ENCODE measurements around the gene GPATCH2.

GPATCH2 gene

DNA sequence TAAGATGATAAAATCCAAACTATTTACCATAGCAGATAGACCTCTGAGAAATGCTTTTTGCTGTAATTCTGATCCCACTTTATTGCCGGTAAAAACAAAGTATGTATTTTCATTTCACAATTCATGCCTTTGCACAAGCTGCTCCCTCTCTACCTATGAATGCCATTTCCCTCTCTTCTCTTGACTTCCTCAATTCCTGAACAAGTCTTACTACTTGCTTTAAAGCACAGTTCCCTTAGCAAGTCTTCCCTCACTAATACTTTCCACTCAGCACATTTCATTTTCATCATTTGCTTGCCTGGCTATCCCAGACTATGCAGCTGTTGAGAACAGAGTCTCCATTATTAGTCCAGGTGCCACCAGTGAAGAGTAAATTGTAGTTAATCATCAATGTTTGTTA lies 13.8 kb downstream of the GPATCH2 start:
- DNase-seq (ENCODE audit: low spot score): no peak
- in situ Hi-C loops (cut with MboI; ENCODE audit: low pct_unique_long_range_greater_than_20kb, low sequenced_read_pairs, unreplicated experiment): no loop called here
- TF ChIP-seq, protein P1, sequence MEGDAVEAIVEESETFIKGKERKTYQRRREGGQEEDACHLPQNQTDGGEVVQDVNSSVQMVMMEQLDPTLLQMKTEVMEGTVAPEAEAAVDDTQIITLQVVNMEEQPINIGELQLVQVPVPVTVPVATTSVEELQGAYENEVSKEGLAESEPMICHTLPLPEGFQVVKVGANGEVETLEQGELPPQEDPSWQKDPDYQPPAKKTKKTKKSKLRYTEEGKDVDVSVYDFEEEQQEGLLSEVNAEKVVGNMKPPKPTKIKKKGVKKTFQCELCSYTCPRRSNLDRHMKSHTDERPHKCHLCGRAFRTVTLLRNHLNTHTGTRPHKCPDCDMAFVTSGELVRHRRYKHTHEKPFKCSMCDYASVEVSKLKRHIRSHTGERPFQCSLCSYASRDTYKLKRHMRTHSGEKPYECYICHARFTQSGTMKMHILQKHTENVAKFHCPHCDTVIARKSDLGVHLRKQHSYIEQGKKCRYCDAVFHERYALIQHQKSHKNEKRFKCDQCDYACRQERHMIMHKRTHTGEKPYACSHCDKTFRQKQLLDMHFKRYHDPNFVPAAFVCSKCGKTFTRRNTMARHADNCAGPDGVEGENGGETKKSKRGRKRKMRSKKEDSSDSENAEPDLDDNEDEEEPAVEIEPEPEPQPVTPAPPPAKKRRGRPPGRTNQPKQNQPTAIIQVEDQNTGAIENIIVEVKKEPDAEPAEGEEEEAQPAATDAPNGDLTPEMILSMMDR (IDR thresholded peaks at IDR 0.05; ENCODE audit: extremely low read depth, insufficient read depth, missing control alignments): no peak

DNA sequence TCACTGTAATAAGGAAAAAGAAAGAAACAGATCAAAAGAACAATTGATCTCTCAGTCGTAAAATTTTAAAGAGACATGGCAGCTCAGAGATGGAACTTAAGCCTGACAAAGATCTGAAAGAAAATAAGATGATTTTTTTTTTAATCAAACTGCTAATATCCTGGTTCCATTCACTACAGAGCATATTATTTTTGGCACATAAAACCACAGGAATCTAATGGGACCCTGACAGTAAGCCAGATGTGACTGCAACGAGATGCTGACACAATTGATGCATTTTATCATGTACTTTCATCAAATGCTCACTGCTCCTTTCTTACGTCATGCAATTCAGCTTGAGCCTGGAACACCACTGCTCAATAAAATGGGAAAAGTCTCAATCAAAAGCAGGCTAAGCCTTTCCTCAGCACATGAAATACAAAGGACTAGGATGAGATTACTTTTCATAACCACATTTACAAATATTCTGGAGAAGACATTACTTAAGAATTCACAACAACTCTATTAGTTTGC lies 16.6 kb downstream of the GPATCH2 start:
- in situ Hi-C loops (cut with MboI; ENCODE audit: low pct_unique_long_range_greater_than_20kb, low sequenced_read_pairs, unreplicated experiment): no loop called here
- TF ChIP-seq, protein P1 (IDR thresholded peaks at IDR 0.05; ENCODE audit: extremely low read depth, insufficient read depth, missing control alignments): no peak
- no peak for DNase-seq (ENCODE audit: low spot score)

DNA sequence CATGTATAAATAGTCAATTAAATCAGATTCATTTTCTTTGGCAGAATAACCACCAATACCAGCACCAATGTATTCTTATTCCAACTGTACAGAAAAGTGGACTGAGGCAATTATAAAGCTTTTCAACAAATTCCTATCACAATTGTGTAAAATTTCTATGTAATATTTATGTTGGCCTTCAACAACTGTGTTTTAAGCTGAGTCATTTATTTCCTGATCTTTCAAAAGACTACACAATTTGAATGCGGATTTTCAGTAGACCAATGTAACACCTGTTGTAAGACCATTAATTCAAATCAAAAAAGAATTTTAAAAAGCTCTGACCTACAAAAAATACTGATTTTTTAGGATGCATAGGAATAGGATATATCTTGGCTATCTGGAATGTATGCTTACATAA lies 25.5 kb downstream of the GPATCH2 start:
- TF ChIP-seq, protein P1 (IDR thresholded peaks at IDR 0.05; ENCODE audit: extremely low read depth, insufficient read depth, missing control alignments): no peak
- DNase-seq (ENCODE audit: low spot score): no peak

DNA sequence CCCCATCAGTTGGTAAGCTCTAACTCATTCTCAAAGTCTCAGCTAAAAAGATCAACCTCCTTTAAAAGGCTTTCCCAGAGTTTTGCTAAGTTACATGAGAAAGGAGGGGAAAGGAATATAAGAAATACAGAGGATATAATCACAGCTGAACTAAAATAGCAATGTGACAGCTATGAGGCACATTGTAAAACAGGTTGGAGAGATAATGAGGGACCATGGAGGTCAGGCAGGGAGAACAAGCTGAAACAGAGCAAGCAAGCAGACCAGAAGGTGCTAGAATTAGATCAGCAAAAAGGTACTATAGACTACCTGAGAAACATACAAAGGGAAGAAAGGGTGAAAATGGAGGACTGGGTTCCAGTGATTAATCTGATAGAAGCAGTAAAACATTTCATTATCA lies 28.5 kb downstream of the GPATCH2 start:
- in situ Hi-C loops (cut with MboI; ENCODE audit: low pct_unique_long_range_greater_than_20kb, low sequenced_read_pairs, unreplicated experiment): no loop called here
- DNase-seq (ENCODE audit: low spot score): no peak
- TF ChIP-seq, protein P1 (IDR thresholded peaks at IDR 0.05; ENCODE audit: extremely low read depth, insufficient read depth, missing control alignments): no peak

More for the DNA sequence above, 25.5 kb downstream of the GPATCH2 start:
- in situ Hi-C loops (cut with MboI; ENCODE audit: low pct_unique_long_range_greater_than_20kb, low sequenced_read_pairs, unreplicated experiment): no loop called here

DNA sequence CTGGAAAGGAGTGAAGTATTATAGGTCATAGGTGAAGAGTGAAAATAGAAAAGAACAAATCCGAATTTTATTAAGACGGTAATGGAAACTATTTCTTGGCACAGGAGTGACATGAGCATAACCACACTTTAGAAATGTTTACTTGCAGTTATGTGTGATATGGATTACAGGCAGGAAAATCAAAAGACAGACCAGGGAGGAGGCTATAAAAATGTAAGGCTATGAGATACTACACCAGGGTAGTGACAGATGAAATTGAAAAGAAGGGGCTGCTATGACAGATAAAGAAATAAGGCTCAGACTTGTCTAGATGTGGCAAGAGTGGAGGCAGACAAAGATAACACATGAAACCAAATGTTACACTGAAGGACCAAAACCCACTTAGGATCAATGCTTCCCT lies 31.7 kb downstream of the GPATCH2 start:
- no peak for DNase-seq (ENCODE audit: low spot score)
- TF ChIP-seq, protein P1 (IDR thresholded peaks at IDR 0.05; ENCODE audit: extremely low read depth, insufficient read depth, missing control alignments): no peak
- in situ Hi-C loops (cut with MboI; ENCODE audit: low pct_unique_long_range_greater_than_20kb, low sequenced_read_pairs, unreplicated experiment): no loop called here

DNA sequence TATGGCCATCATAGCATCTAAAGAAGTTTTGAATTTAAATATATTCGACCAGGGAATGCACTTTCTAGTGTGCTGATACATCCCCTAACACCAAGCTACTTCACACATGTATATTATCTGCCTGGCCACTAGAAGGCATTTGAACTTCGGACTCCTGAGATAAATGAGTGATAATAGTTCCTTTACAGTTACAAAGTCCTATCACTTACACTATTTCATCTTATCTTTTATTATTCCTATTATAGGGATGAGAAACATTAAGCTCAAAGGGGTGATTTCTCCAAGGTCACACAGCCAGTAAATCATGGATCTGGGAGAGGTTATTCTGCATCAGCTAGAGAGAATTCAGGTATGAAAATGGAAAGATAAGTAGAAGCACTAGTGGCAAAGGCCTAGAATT lies 40.3 kb downstream of the GPATCH2 start:
- no peak for DNase-seq (ENCODE audit: low spot score)
- TF ChIP-seq, protein P1 (IDR thresholded peaks at IDR 0.05; ENCODE audit: extremely low read depth, insufficient read depth, missing control alignments): no peak
- in situ Hi-C loops (cut with MboI; ENCODE audit: low pct_unique_long_range_greater_than_20kb, low sequenced_read_pairs, unreplicated experiment): no loop called here

DNA sequence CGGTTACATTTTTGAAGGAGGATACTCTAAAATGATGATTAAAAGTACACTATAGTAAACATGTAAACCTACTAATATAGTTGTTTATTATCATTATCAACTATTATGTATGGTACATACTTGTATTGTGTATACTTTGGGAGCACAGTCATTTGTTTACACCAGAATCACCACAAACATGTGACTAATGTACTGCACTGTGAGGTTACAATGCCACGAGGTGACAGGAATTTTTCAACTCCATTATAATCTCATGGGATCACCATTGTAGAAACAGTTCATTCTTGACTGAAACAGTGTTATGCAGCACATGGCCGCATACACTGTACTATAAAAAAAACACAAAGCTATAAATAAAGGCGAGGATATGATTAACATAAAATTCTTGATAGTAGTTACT lies 44.3 kb downstream of the GPATCH2 start:
- DNase-seq (ENCODE audit: low spot score): no peak
- TF ChIP-seq, protein P1 (IDR thresholded peaks at IDR 0.05; ENCODE audit: extremely low read depth, insufficient read depth, missing control alignments): no peak
- in situ Hi-C loops (cut with MboI; ENCODE audit: low pct_unique_long_range_greater_than_20kb, low sequenced_read_pairs, unreplicated experiment): no loop called here

Measured in GM13977 (cell line).